ENCODE results near the gene FAM120A.

DNA sequence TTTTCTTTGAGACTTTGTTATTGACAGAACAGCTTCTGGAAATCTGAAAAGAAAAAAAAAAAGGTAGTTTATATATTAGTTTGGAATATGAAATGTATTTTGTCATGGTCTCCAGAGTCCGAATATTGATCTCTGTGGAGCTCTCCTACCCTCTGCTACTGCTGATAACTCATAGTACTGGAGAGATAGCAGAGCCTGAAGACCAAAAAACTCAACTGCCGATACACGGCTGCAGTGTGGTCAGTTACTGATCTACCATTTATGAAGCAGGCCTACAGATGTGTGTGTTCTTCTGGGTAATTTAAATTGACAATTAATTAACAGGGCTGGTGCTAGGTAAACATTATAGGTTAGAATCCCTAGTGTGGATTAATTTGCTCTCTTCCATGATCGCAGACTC, 3.8 kb upstream of the FAM120A start:
- TF ChIP-seq, protein P1, sequence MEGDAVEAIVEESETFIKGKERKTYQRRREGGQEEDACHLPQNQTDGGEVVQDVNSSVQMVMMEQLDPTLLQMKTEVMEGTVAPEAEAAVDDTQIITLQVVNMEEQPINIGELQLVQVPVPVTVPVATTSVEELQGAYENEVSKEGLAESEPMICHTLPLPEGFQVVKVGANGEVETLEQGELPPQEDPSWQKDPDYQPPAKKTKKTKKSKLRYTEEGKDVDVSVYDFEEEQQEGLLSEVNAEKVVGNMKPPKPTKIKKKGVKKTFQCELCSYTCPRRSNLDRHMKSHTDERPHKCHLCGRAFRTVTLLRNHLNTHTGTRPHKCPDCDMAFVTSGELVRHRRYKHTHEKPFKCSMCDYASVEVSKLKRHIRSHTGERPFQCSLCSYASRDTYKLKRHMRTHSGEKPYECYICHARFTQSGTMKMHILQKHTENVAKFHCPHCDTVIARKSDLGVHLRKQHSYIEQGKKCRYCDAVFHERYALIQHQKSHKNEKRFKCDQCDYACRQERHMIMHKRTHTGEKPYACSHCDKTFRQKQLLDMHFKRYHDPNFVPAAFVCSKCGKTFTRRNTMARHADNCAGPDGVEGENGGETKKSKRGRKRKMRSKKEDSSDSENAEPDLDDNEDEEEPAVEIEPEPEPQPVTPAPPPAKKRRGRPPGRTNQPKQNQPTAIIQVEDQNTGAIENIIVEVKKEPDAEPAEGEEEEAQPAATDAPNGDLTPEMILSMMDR (IDR thresholded peaks at IDR 0.05): no peak
- no peak for TF ChIP-seq EP300 (IDR thresholded peaks at IDR 0.05)
- no peak for TF ChIP-seq POLR2A (IDR thresholded peaks at IDR 0.05)

All from sigmoid colon (tissue), 4 donors.